Colon (tissue), 2 donors: ENCODE data around the gene MS4A4A.
"Not testable (repeated sequence)": the region's sequence is repeated elsewhere in the genome, so short reads cannot be mapped to it uniquely, and the experiment has no call there.

Experiments used
- FAIRE-seq: peaks from 2 replicates; lab custom pipeline; 2012; peaks lifted over from hg19 to GRCh38; lab: Jason Lieb, UNC
- donor health status: control.
- donor health status: control.

MS4A4A gene

DNA sequence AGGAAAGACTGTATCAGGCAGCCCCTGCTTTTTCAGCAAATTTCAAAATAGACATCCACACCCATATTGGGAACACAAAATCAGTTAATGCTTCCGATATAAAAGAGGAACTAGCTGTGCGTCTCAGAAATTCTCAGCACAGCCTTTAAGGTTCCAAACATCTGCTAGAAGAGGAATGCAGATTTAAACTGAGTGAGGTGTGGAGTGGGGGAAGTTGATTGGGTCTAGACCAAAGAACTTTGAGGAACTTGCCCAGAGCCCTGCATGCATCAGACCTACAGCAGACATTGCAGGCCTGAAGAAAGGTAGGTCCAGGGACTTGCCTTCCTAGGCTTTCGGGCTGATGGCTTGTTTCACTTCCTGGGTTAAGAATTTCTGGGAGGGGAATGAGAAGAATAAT is at the start of gene MS4A4A:
Gene MS4A4A (plus strand): TSS at position 255 of the 400 bp plus-strand sequence. CDS start 10 bp downstream, at position 265.
- no peak for FAIRE-seq

DNA sequence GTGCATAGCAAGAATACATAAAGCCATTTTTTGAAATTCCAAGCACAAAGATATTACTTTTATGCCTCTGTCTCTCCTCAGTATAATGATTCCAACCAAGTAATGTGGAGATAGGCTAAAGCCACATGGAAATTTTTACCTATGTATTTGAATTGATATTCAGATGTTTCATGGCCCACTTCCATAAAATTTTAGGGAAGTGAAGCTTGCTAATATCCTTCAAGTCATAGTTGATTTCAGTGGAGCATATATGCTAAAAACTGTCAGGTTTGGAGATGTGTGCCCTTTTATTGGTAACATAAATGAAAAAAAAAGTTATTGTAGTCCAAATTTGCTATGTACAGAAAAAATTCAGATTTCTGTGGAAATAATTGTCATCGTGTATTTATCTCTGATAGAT is 49.8 kb upstream of the MS4A4A start:
- FAIRE-seq, result no peak

DNA sequence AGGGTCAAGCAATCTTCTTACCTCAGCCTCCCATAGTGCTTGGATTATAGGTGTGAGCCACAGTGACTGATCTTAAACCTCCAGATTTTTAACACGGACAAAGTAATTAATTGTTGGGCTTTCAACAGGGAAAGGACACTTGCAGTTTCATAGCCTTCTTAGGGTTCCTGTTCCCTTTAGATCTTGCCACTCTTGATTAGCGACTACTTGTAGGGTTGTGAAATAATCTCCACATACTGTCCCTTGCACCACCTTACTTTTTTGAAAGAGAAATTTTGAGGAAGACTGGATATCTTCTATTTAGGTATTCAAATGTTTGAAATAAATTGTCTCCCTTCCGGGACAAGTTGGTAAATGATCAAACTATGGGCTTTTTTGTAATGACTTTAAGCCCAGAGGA is 45.1 kb upstream of the MS4A4A start:
- no peak for FAIRE-seq

DNA sequence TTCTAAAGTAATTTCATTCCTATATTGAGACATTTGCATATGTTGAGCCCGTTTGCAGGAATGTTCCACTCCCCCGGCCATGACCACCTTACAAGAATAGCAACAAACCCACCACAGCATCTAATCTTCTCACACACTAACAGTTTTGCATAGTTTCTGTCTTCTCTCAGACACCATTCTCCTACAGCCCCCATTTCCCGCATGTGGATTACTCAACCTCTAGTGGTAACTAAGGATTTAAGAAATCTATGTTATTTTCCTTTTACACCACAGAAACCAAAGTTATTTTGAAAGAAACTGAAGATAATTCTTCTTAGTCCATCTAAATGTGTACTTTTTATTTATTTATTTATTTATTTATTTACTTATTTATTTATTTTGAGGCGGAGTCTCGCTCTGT is 39.8 kb upstream of the MS4A4A start:
- FAIRE-seq, result no peak

DNA sequence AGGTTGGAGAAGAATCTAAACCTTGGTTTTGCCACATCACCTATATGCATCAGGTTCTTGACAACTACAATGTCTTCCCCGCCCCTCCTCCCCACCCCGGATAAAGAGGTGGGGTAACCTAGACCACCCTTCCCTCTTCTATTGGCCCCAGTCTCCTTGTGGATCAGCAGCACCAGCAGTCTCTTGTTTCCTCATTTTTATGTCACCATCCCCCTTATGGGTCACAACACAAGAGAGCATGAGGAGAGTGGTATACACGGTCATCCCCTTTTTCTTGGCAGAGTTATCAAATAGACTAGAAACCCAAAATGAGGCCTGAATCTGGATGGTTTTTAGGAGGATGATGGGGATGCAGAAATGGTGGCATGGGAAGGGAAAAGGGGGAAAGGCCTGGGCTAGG is 38.7 kb upstream of the MS4A4A start:
- FAIRE-seq, result no peak

DNA sequence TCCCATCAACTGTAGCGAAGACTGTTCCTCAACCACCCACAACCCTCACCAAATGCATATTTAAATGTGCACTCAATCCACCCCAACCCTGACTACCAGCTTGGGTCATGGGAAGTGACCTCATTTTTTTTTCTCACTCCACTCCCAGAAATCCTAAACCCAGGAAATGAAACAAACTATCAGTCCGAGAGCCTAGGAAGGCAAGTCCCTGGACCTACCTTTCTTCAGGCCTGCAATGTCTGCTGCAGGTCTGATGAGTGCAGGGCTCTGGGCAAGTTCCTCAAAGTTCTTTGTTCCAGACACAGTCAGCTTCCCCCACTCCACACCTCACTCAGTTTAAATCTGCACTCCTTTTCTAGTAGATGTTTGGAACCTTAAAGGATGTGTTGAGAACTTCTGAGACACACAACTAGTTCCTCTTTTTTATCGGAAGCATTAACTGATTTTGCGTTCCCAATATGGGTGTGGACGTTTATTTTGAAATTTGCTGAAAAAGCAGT is 37.7 kb upstream of the MS4A4A start, which contains the start of gene MS4A4E:
Gene MS4A4E (minus strand): TSS at position 398 of the 500 bp plus-strand sequence. CDS start 13,082 bp downstream, outside the sequence.
- no peak for FAIRE-seq

DNA sequence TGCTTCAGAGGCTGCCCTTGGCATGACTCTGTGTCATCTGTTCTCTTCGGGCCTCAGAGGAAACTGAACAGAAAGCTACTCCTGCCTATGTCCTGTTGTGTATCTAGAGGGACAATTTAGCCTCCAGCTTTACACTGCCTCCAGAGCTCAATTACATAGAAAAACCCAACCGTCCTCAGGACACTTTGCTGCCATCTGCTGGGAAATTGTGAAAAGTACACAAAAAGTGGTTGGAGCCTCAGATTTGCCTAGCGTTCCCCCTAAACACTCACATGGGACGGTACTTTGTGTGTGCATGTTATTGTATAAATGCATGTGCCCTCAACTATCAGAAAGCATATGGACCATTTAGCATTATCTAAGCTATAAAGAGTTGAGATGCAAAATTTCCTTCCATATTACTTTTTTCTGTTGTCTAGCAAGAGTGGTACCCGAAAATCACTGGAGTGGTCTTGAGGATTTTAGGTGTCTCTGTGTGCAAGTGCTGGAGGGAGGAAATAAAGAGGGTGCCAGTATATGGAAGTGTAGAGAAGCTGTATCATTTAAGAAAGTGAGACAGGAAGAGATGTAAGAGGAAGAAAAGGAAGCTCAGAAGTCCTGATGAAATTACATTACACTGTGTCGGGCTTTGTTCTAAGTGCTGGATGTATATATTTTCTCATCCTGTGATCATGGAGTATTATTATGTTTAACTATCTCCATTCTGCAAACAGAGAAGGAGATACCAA is 28.8 kb upstream of the MS4A4A start:
- FAIRE-seq, result no peak

DNA sequence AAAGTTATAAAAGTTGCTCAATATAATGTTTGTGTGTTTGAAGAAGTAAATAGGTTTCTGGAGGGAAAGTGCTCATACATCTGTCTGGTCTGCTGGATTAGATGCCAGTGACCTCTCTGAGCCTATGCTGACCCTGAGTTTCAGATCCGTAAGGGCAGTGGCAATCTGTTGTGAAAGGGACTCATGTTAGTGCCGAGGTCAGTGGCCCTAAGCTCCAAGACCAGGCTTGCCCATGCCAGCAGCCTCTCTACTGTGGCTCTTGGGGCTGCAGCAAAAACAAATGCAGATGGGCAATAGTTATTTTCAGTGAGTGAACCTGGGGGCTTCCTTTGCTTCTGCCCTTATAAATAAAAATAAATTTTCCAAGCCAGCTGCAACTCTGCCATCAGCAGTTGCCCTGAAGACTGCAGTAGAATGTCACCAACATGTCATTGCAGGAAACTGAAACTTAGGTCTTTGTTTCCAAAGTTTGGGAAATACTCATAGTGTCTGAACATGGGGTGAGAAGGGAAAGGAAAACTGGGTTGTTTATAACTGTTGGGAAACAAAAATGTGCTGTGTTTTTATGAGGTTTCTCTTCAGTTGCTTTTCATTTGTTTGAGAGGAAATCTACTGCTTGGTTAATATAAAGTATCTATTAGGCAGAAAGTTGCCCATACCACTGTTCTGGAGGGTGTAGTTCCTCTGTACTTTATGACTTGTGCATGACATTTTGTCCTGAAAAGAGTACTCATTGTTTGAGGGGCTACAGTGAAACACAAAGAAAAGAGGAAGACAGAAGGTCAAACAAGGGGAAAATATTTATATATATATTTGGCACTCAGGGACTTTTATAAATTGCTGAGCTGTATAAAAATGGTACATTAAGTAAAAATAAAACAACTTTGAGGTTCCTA is 28.0 kb upstream of the MS4A4A start:
- FAIRE-seq, result no peak

DNA sequence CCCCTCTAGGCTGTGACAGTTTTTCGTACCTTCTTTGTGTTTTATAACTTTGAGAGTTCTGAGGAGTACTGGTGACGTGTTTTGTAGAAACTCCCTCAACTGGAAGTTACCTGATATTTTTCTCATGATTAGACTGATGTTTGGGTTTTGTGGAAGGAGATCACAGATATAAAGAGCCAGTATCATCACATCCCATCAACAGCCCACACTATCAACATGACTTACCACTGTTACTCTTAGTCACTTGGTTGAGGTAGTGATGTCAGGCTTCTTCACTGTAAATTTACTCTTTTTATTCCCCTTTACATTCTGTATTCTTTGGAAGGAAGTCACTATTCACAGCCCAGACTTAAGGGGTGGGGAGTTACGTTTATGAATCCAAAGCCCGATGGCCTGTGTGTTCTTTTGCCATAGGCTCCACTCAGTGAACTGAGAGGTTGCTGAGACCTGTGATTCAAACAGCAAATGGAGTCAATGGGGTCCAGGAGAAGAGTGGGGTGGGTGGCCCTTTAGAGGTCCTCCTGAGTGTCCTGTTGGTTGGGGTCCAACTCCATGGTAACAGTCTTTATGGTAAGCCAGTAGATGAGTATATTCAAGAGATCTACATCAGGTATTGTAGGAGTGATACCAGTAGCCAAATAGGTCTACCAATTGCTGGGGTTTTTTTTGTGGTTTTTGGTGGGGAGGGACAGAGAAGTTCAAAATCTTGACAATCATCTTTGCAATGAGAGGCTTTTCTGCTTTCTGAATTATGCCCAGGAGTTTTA is 22.3 kb upstream of the MS4A4A start:
- FAIRE-seq, result no peak

DNA sequence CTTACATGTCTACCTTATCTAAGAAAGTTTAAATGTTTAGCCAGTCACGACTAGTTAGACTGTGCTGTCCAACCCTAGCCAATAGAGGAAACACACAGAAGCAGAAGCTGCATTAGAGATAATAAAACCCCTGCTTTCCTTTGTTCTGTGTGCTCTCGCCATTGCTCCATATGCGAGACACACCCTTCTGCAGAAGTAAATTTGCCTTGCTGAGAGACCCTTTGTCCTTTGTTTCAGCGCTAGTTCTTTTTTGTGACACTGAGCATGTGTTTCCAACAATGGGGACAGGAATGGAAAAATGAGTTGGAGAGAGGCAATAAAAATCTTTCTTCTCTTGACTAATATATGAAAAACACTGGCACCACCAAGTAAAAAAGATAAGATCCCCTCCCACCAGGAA is 19.5 kb upstream of the MS4A4A start:
- FAIRE-seq, result no peak

DNA sequence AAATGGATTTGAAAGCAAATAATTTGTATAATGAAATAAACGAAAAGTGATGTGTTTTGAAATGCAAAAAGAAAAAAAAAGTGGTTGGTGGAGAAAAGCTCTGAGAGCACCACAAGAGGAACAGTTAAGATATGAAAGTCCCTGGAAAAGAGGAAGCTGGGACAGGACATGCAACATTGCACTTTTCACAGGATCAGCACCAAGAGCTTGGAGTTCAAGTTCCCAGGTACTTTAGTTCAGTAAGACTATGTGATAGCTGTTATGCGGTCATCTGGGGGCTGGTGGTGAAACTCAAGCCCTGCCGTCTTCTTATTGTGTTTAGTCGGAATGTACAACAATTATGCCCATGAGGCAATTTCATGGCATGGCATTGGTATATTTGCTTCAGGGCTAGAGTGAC is 17.1 kb upstream of the MS4A4A start:
- no peak for FAIRE-seq

DNA sequence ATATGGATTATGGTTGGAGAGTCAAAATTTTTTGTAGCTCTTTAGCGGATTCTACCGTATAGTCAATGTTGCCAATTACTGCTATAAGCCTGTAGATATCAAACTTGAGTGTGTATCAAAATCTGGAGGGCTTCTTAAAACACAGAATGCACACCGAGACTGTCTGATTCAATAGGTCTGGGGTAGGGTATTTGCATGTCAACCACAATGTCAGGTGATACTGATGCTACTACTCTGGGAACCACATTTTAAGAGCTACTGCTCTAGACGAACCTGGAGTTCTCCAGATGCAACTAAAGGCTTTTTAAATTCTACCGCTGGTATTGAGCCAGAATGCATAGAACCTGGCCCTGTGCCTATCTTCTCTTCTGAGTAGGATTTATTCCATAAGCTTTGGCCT is 15.8 kb upstream of the MS4A4A start:
- FAIRE-seq, result no peak

DNA sequence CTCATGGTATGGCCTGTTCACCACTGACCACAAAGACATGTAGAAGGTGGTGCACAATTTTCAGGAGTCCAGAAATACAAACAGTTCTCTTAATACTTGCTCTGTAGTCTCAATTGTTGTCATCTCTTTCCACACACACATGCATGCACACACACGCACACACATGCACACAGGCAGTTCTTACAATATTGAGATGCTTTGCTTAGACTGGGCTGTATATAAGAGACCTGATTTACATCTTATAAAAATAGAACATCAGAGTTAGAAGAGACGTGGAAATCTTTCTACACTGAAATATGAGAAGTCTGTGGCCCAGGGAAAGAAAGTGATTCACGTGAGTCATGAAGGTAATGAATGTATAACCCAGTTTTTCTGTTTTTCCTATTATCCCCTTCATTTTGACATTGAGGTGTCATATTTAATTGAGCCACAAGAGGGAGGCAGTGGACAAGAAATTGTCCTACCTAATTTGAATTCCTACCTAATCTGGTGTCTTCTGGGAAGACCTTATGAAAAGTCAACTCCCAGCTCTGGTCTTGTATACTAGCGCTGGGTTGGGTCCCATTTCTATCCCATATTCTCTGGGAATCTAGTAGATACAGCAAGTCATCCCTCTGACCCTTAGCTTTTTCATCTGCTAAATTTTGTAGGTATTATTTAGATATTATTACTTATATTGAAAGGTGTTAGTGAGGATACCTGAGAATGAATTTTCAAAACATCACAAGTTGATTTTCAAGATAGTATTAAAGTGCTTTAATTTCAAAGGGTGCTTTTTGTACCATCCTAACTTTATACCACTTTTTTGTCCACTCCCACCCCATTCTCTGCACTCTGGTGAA is 14.9 kb upstream of the MS4A4A start:
- FAIRE-seq, result no peak

DNA sequence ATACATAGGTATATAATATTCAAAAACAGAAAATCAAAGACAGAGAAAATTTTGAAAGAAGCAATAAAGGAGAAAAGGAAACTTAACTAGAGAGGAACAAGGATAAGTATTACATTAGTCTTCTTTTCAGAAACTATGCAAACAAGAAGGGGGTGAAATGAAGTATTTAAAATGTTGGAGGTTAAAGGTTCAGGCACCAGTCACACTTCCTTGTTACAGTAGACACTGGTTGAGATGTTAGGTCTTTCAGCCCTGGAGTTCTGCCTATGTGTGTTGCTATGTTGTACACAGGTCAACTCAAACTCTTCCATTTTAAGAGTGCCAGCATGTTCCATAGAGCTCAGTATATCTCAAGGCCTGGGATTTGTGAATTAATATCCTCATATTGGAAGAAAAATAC is 6.0 kb upstream of the MS4A4A start:
- no peak for FAIRE-seq

DNA sequence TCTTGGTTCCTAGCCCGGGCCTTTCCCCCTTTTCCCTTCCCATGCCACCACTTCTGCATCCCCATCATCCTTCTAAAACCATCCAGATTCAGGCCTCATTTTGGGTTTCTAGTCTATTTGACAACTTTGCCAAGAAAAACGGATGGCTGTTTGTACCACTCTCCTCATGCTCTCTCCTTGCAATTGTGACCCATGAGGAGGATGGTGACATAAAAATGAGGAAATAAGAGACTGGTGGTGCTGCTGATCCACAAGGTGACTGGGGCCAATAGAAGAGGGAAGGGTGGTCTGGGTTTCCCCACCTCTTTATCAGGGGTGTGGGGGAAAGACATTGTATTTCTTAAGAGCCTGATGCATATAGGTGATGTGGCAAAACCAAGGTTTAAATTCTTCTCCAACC is 1.0 kb downstream of the MS4A4A start:
- FAIRE-seq, result no peak

DNA sequence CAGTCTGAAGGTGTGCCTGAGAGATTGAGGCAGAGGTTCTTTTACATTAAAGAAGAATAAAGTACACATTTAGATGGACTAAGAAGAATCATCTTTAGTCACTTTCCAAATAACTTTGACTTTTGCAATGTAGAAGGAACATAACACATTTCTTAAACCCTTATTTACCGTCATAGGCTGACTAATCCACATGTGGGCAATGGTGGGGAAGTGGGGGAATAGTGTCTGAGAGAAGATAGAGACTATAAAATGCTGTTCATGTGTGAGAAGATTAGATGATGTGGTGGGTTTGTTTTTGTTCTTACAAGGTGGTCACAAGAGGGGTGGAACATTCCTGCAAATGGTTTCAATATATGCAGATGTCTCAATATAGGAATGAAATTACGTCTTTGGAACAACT is 1.8 kb downstream of the MS4A4A start:
- FAIRE-seq, result no peak

DNA sequence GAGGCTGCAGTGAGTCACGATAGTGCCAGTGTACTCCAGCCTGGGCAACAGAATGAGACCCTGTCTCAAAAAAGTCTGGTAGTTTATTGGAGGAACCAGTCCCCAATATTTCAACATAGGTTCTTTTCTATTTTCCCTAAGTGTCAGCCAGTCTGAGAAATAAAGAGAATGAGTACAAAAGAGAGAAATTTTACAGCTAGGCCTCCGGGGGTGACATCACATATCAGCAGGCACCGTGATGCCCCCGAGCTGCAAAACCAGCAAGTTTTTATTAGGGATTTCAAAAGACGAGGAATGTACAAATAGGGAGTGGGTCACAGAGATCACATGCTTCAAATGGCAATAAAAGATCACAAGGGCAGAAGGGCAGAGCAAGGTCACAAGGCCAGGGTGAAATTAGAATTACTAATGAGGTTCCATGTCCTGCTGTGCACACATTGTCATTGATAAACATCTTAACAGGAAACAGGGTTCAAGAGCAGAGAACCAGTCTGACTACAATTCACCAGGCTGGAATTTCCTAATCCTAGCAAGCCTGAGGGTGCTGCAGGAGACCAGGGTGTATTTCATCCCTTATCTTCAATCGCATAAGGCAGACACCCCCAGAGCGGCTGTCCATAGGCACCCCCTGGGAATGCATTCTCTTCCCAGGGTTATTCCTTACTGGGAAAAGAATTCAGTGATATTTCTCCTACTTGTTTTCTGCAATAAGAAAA is 5.1 kb downstream of the MS4A4A start:
- FAIRE-seq, result not testable (repeated sequence)

DNA sequence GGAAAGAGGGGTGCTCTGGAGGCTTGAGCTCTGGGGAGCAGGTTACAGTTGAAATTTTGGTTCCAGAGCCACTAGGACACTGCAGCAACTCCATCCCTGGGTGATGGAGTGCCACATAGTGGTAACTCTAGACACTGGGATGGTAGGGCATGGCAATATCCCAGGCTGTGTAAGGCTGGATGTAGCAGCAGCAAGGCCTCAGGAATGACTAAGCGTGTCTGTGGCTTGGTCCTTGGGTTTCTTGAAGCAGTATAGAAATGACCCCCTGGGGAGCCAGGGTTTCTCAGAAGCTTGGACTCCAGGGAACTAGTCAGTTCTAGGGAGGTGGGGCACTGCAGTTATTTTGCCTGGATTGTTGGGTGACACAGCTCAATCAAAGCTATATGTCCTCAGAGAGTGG is 8.1 kb downstream of the MS4A4A start:
- no peak for FAIRE-seq

DNA sequence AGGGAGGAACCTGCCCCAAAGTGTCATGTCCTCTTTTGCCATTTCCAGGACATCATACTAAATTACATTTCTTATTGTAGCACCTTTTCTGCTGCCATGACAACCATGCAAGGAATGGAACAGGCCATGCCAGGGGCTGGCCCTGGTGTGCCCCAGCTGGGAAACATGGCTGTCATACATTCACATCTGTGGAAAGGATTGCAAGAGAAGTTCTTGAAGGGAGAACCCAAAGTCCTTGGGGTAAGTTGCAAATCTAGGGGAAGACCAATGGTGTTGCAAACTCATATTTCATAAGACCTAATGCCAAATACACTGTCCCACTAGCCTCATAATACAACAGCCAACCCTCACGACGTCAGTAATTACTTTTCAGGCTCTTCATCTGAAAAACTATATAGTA is 11.7 kb downstream of the MS4A4A start:
- FAIRE-seq, result no peak

DNA sequence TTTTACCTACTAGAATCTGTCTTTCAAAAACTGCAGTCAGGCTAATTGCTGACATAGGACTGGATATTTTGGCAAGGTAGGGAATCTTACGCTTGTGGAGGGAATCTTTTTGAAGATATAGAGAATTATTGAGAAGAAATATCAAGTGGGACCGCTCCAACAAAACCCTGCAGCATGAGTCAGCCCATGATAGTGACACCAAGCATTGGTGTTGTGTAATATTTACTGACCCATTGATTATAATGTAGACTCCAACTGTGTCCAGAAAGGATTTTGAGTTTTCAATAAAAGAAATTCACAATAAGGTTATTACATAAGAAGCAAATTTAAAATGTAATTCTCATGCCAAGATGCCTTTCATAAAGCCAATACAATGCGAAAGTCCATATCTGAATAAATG is 20.7 kb downstream of the MS4A4A start:
- FAIRE-seq, result no peak

DNA sequence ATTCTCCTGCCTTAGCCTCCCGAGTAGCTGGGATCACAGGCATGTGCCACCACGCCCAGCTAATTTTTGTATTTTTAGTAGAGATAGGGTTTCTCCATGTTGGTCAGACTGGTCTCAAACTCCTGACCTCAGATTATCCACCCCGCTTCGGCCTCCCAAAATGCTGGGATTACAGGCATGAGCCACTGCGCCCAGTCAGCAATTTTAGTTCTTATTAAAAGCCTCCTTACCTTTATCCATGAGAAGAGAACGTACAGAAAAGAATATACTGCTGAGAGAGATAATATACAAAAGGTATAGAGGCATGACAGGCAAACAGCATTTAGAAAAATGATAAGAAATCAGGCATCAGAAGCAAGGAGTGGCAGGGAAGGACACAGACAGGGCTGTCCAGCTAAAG is 21.4 kb downstream of the MS4A4A start:
- FAIRE-seq, result not testable (repeated sequence)
